ENCODE measurements around the gene KIF5A.

KIF5A gene

GRCh38 chr12:57530396-57531142 is 19.3 kb upstream of the KIF5A start:
- TF ChIP-seq CREB5 (CRISPR knock-in tag; IDR thresholded peaks at IDR 0.05; ENCODE audit: low read depth) (no peak), OSR1 (CRISPR knock-in tag; IDR thresholded peaks at IDR 0.05) (no peak), ZFP3 (CRISPR knock-in tag; IDR thresholded peaks at IDR 0.05) (no peak), ARNTL (CRISPR knock-in tag; IDR thresholded peaks at IDR 0.05; ENCODE audit: borderline replicate concordance, low read depth) (no peak), POU6F1 (CRISPR knock-in tag; IDR thresholded peaks at IDR 0.05; ENCODE audit: borderline replicate concordance, low read depth) (no peak), RARB (CRISPR knock-in tag; IDR thresholded peaks at IDR 0.05) (no peak), ZNF8 (CRISPR knock-in tag; IDR thresholded peaks at IDR 0.05) (no peak), ZNF70 (CRISPR knock-in tag; IDR thresholded peaks at IDR 0.05) (no peak), ESRRG (CRISPR knock-in tag; IDR thresholded peaks at IDR 0.05) (no peak), GLIS3 (CRISPR knock-in tag; IDR thresholded peaks at IDR 0.05) (no peak), ZC3H10 (CRISPR knock-in tag; IDR thresholded peaks at IDR 0.05) (no peak), BACH2 (CRISPR knock-in tag; IDR thresholded peaks at IDR 0.05; ENCODE audit: borderline replicate concordance) (no peak), ZNF565 (CRISPR knock-in tag; conservative IDR thresholded peaks at IDR 0.05; ENCODE audit: low read depth) (no peak), SNAI2 (CRISPR knock-in tag; IDR thresholded peaks at IDR 0.05) (no peak), TSHZ2 (CRISPR knock-in tag; IDR thresholded peaks at IDR 0.05) (no peak), TCF4 (CRISPR knock-in tag; IDR thresholded peaks at IDR 0.05; ENCODE audit: borderline replicate concordance) (no peak), TOX (CRISPR knock-in tag; IDR thresholded peaks at IDR 0.05; ENCODE audit: borderline replicate concordance) (no peak), CSRNP3 (CRISPR knock-in tag; IDR thresholded peaks at IDR 0.05) (no peak), PPARA (CRISPR knock-in tag; IDR thresholded peaks at IDR 0.05; ENCODE audit: borderline replicate concordance) (no peak), ZFP30 (CRISPR knock-in tag; IDR thresholded peaks at IDR 0.05) (no peak)
- ATAC-seq, result no peak

GRCh38 chr12:57531836-57532235 is 18.0 kb upstream of the KIF5A start:
- no peak for TF ChIP-seq ZFP3 (CRISPR knock-in tag; IDR thresholded peaks at IDR 0.05)
- no peak for TF ChIP-seq PPARA (CRISPR knock-in tag; IDR thresholded peaks at IDR 0.05; ENCODE audit: borderline replicate concordance)
- TF ChIP-seq CREB5 (CRISPR knock-in tag; IDR thresholded peaks at IDR 0.05; ENCODE audit: low read depth), result no peak
- no peak for TF ChIP-seq CSDC2 (CRISPR knock-in tag; IDR thresholded peaks at IDR 0.05)
- no peak for TF ChIP-seq GLIS3 (CRISPR knock-in tag; IDR thresholded peaks at IDR 0.05)
- no peak for TF ChIP-seq TOX (CRISPR knock-in tag; IDR thresholded peaks at IDR 0.05; ENCODE audit: borderline replicate concordance)
- no peak for TF ChIP-seq ZNF8 (CRISPR knock-in tag; IDR thresholded peaks at IDR 0.05)
- no peak for TF ChIP-seq PATZ1 (CRISPR knock-in tag; IDR thresholded peaks at IDR 0.05; ENCODE audit: borderline replicate concordance)
- no peak for TF ChIP-seq TCF4 (CRISPR knock-in tag; IDR thresholded peaks at IDR 0.05; ENCODE audit: borderline replicate concordance)
- TF ChIP-seq CSRNP3 (CRISPR knock-in tag; IDR thresholded peaks at IDR 0.05), result no peak
- TF ChIP-seq BACH2 (CRISPR knock-in tag; IDR thresholded peaks at IDR 0.05; ENCODE audit: borderline replicate concordance), result no peak
- TF ChIP-seq ZFP30 (CRISPR knock-in tag; IDR thresholded peaks at IDR 0.05), result no peak
- no peak for TF ChIP-seq ARNTL (CRISPR knock-in tag; IDR thresholded peaks at IDR 0.05; ENCODE audit: borderline replicate concordance, low read depth)
- TF ChIP-seq TSHZ2 (CRISPR knock-in tag; IDR thresholded peaks at IDR 0.05), result no peak

More at GRCh38 chr12:57531836-57532235, 18.0 kb upstream of the KIF5A start:
- no peak; the same call in 2 of the 3 replicates for ATAC-seq

Measured in SK-N-SH treated with all-trans-retinoic acid at 6 μM for 48 hours (cell line).